GM11168 (cell line): Measurements from ENCODE around the gene MAPT.
"Not testable (repeated sequence)": the region's sequence is repeated elsewhere in the genome, so short reads cannot be mapped to it uniquely, and the experiment has no call there.

Experiments used
- in situ Hi-C: fragments of 300-500 bp; cut with MboI; formaldehyde crosslinking; loops from one replicate; pipeline ENCODE4 v1.12.0; 2022; ENCODE audit warnings: low sequenced_read_pairs; ENCODE audit not compliant: unreplicated experiment

Gene MAPT

DNA sequence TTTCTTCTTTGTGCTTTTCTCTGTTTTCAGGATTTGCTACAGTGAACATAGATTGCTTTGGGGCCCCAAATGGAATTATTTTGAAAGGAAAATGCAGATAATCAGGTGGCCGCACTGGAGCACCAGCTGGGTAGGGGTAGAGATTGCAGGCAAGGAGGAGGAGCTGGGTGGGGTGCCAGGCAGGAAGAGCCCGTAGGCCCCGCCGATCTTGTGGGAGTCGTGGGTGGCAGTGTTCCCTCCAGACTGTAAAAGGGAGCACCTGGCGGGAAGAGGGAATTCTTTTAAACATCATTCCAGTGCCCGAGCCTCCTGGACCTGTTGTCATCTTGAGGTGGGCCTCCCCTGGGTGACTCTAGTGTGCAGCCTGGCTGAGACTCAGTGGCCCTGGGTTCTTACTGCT, 105.9 kb downstream of the MAPT start:
- in situ Hi-C loops = loop anchor here (10.0 kb wide), 1 partner anchor 215 kb away; no protein-coding TSS in a partner anchor

DNA sequence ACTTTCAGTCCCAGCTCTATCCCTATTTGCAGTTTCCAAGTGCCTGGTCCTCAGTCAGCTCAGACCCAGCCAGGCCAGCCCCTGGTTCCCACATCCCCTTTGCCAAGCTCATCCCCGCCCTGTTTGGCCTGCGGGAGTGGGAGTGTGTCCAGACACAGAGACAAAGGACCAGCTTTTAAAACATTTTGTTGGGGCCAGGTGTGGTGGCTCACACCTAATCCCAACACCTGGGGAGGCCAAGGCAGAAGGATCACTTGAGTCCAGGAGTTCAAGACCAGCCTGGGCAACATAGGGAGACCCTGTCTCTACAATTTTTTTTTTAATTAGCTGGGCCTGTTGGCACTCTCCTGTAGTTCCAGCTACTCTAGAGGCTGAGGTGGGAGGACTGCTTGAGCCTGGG, 106.4 kb downstream of the MAPT start:
- in situ Hi-C loops = loop anchor here (10.0 kb wide), 1 partner anchor 214 kb away; no protein-coding TSS in a partner anchor

DNA sequence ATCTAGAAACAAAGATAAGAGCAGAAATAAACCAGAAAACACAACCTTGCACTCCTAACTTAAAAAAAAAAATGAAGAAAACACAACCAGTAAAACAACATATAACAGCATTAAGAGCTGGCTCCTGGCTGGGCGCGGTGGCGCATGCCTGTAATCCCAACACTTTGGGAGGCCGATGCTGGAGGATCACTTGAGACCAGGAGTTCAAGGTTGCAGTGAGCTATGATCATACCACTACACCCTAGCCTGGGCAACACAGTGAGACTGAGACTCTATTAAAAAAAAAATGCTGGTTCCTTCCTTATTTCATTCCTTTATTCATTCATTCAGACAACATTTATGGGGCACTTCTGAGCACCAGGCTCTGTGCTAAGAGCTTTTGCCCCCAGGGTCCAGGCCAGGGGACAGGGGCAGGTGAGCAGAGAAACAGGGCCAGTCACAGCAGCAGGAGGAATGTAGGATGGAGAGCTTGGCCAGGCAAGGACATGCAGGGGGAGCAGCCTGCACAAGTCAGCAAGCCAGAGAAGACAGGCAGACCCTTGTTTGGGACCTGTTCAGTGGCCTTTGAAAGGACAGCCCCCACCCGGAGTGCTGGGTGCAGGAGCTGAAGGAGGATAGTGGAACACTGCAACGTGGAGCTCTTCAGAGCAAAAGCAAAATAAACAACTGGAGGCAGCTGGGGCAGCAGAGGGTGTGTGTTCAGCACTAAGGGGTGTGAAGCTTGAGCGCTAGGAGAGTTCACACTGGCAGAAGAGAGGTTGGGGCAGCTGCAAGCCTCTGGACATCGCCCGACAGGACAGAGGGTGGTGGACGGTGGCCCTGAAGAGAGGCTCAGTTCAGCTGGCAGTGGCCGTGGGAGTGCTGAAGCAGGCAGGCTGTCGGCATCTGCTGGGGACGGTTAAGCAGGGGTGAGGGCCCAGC, 107.3 kb downstream of the MAPT start:
- in situ Hi-C loops = loop anchor here (10.0 kb wide), 1 partner anchor 213 kb away; no protein-coding TSS in a partner anchor

DNA sequence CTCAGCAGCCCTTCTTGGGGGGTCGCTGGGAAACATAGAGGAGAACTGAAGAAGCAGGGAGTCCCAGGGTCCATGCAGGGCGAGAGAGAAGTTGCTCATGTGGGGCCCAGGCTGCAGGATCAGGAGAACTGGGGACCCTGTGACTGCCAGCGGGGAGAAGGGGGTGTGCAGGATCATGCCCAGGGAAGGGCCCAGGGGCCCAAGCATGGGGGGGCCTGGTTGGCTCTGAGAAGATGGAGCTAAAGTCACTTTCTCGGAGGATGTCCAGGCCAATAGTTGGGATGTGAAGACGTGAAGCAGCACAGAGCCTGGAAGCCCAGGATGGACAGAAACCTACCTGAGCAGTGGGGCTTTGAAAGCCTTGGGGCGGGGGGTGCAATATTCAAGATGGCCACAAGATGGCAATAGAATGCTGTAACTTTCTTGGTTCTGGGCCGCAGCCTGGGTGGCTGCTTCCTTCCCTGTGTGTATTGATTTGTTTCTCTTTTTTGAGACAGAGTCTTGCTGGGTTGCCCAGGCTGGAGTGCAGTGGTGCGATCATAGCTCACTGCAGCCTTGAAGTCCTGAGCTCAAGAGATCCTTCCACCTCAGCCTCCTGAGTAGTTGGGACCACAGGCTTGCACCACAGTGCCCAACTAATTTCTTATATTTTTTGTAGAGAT, 108.1 kb downstream of the MAPT start:
- in situ Hi-C loops = loop anchor here (10.0 kb wide), 1 partner anchor 212 kb away; no protein-coding TSS in a partner anchor

DNA sequence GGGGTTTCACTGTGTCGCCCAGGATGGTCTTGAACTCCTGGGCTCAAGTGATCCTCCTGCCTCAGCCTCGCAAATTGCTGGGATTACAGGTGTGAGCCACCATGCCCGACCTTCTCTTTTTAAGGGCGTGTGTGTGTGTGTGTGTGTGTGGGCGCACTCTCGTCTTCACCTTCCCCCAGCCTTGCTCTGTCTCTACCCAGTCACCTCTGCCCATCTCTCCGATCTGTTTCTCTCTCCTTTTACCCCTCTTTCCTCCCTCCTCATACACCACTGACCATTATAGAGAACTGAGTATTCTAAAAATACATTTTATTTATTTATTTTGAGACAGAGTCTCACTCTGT, 108.6 kb downstream of the MAPT start:
- in situ Hi-C loops = loop anchor here (10.0 kb wide), 1 partner anchor 212 kb away; no protein-coding TSS in a partner anchor

DNA sequence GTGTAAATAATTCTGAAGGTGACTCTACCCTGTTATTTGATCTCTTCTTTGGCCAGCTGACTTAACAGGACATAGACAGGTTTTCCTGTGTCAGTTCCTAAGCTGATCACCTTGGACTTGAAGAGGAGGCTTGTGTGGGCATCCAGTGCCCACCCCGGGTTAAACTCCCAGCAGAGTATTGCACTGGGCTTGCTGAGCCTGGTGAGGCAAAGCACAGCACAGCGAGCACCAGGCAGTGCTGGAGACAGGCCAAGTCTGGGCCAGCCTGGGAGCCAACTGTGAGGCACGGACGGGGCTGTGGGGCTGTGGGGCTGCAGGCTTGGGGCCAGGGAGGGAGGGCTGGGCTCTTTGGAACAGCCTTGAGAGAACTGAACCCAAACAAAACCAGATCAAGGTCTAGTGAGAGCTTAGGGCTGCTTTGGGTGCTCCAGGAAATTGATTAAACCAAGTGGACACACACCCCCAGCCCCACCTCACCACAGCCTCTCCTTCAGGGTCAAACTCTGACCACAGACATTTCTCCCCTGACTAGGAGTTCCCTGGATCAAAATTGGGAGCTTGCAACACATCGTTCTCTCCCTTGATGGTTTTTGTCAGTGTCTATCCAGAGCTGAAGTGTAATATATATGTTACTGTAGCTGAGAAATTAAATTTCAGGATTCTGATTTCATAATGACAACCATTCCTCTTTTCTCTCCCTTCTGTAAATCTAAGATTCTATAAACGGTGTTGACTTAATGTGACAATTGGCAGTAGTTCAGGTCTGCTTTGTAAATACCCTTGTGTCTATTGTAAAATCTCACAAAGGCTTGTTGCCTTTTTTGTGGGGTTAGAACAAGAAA, 109.8 kb downstream of the MAPT start:
- in situ Hi-C loops = loop anchor here (10.0 kb wide), 1 partner anchor 211 kb away; no protein-coding TSS in a partner anchor

DNA sequence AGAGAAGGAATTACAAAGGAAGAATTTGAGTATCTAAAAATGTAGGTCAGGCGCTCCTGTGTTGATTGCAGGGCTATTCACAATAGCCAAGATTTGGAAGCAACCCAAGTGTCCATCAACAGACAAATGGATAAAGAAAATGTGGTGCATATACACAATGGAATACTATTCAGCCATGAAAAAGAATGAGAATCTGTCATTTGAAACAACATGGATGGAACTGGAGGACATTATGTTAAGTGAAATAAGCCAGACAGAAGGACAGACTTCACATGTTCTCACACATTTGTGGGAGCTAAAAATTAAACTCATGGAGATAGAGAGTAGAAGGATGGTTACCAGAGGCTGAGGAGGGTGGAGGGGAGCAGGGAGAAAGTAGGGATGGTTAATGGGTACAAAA, 111.7 kb downstream of the MAPT start:
- in situ Hi-C loops = loop anchor here (10.0 kb wide), 1 partner anchor 209 kb away; no protein-coding TSS in a partner anchor

DNA sequence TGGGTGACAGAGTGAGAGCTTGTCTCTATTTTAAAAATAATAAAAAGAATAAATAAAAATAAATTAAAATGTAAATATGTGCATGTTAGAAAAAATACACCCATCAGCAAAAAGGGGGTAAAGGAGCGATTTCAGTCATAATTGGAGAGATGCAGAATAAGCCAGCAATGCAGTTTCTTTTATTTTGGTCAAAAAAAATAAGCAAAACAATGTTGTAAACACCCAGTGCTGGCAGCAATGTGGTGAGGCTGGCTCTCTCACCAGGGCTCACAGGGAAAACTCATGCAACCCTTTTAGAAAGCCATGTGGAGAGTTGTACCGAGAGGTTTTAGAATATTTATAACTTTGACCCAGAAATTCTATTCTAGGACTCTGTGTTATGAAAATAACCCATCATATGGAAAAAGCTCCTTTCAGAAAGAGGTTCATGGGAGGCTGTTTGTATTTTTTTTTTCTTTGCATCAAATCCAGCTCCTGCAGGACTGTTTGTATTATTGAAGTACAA, 113.2 kb downstream of the MAPT start:
- in situ Hi-C loops = loop anchor here (10.0 kb wide), 1 partner anchor 207 kb away; no protein-coding TSS in a partner anchor

DNA sequence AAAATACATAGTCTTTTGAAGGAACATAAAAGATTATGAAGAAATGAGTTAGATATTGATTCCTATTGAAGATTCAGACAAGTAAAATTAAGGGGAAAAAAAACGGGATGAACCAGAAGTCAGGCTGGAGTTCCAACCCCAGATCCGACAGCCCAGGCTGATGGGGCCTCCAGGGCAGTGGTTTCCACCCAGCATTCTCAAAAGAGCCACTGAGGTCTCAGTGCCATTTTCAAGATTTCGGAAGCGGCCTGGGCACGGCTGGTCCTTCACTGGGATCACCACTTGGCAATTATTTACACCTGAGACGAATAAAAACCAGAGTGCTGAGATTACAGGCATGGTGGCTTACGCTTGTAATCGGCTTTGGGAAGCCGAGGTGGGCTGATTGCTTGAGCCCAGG, 114.2 kb downstream of the MAPT start:
- in situ Hi-C loops = loop anchor here (10.0 kb wide), 1 partner anchor 206 kb away; no protein-coding TSS in a partner anchor

DNA sequence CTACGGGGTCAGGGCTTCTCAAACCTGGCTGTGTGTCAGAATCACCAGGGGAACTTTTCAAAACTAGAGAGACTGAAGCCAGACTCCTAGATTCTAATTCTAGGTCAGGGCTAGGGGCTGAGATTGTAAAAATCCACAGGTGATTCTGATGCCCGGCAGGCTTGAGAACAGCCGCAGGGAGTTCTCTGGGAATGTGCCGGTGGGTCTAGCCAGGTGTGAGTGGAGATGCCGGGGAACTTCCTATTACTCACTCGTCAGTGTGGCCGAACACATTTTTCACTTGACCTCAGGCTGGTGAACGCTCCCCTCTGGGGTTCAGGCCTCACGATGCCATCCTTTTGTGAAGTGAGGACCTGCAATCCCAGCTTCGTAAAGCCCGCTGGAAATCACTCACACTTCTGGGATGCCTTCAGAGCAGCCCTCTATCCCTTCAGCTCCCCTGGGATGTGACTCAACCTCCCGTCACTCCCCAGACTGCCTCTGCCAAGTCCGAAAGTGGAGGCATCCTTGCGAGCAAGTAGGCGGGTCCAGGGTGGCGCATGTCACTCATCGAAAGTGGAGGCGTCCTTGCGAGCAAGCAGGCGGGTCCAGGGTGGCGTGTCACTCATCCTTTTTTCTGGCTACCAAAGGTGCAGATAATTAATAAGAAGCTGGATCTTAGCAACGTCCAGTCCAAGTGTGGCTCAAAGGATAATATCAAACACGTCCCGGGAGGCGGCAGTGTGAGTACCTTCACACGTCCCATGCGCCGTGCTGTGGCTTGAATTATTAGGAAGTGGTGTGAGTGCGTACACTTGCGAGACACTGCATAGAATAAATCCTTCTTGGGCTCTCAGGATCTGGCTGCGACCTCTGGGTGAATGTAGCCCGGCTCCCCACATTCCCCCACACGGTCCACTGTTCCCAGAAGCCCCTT, 115.6 kb downstream of the MAPT start:
- in situ Hi-C loops = loop anchor here (10.0 kb wide), 1 partner anchor 205 kb away; no protein-coding TSS in a partner anchor

DNA sequence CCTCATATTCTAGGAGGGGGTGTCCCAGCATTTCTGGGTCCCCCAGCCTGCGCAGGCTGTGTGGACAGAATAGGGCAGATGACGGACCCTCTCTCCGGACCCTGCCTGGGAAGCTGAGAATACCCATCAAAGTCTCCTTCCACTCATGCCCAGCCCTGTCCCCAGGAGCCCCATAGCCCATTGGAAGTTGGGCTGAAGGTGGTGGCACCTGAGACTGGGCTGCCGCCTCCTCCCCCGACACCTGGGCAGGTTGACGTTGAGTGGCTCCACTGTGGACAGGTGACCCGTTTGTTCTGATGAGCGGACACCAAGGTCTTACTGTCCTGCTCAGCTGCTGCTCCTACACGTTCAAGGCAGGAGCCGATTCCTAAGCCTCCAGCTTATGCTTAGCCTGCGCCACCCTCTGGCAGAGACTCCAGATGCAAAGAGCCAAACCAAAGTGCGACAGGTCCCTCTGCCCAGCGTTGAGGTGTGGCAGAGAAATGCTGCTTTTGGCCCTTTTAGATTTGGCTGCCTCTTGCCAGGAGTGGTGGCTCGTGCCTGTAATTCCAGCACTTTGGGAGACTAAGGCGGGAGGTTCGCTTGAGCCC, 116.3 kb downstream of the MAPT start:
- in situ Hi-C loops = no loop called here

DNA sequence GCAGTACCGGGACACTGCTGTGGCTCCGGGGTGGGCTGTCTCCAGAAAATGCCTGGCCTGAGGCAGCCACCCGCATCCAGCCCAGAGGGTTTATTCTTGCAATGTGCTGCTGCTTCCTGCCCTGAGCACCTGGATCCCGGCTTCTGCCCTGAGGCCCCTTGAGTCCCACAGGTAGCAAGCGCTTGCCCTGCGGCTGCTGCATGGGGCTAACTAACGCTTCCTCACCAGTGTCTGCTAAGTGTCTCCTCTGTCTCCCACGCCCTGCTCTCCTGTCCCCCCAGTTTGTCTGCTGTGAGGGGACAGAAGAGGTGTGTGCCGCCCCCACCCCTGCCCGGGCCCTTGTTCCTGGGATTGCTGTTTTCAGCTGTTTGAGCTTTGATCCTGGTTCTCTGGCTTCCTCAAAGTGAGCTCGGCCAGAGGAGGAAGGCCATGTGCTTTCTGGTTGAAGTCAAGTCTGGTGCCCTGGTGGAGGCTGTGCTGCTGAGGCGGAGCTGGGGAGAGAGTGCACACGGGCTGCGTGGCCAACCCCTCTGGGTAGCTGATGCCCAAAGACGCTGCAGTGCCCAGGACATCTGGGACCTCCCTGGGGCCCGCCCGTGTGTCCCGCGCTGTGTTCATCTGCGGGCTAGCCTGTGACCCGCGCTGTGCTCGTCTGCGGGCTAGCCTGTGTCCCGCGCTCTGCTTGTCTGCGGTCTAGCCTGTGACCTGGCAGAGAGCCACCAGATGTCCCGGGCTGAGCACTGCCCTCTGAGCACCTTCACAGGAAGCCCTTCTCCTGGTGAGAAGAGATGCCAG, 117.6 kb downstream of the MAPT start:
- in situ Hi-C loops = no loop called here

DNA sequence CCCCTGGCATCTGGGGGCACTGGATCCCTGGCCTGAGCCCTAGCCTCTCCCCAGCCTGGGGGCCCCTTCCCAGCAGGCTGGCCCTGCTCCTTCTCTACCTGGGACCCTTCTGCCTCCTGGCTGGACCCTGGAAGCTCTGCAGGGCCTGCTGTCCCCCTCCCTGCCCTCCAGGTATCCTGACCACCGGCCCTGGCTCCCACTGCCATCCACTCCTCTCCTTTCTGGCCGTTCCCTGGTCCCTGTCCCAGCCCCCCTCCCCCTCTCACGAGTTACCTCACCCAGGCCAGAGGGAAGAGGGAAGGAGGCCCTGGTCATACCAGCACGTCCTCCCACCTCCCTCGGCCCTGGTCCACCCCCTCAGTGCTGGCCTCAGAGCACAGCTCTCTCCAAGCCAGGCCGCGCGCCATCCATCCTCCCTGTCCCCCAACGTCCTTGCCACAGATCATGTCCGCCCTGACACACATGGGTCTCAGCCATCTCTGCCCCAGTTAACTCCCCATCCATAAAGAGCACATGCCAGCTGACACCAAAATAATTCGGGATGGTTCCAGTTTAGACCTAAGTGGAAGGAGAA, 118.2 kb downstream of the MAPT start:
- in situ Hi-C loops = no loop called here

DNA sequence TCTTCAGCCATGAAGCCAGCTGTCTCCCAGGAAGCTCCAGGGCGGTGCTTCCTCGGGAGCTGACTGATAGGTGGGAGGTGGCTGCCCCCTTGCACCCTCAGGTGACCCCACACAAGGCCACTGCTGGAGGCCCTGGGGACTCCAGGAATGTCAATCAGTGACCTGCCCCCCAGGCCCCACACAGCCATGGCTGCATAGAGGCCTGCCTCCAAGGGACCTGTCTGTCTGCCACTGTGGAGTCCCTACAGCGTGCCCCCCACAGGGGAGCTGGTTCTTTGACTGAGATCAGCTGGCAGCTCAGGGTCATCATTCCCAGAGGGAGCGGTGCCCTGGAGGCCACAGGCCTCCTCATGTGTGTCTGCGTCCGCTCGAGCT, 118.8 kb downstream of the MAPT start:
- in situ Hi-C loops = no loop called here

DNA sequence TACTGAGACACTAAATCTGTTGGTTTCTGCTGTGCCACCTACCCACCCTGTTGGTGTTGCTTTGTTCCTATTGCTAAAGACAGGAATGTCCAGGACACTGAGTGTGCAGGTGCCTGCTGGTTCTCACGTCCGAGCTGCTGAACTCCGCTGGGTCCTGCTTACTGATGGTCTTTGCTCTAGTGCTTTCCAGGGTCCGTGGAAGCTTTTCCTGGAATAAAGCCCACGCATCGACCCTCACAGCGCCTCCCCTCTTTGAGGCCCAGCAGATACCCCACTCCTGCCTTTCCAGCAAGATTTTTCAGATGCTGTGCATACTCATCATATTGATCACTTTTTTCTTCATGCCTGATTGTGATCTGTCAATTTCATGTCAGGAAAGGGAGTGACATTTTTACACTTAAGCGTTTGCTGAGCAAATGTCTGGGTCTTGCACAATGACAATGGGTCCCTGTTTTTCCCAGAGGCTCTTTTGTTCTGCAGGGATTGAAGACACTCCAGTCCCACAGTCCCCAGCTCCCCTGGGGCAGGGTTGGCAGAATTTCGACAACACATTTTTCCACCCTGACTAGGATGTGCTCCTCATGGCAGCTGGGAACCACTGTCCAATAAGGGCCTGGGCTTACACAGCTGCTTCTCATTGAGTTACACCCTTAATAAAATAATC, 119.3 kb downstream of the MAPT start:
- in situ Hi-C loops = no loop called here

DNA sequence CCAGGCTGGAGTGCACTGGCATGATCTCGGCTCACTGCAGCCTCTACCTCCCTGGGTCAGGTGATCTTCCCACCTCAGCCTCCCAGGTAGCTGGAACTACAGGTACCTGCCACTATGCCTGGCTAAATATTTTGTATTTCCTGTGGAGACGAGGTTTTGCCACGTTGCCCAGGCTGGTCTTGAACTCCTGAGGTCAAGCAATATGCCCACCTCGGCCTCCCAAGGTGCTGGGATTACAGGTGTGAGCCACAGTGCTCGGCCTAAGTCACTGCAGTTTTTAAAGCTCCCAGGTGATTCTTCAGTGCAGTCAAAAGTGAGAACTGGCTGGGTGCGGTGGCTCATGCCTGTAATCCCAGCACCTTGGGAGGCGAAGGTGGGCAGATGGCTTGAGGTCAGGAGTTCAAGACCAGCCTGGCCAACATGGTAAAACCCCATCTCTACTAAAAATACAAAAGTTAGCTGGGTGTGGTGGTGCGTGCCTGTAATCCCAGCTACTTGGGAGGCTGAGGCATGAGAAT, 125.1 kb downstream of the MAPT start:
- in situ Hi-C loops = not testable (repeated sequence)
